Measurements from ENCODE around the gene PIAS4. TPM values are rescaled to one million over a fixed set of nuclear protein-coding genes. Genes with fewer than 3 reads are reported as not detected.

The PIAS4 gene
- total and polyA plus RNA-seq, 4 donors: 24.8 to 37.7 (median 29.7) TPM

- WGBS (ENCODE audit: insufficient coverage): 88% methylated on average over 3 of the region's 3 CpGs
- no peak overlapping the region for H3K4me3 ChIP-seq (ENCODE audit: low read depth, low read length)
- H3K27me3 ChIP-seq (ENCODE audit: control insufficient read depth, insufficient read depth, low read length): peaks cover 4% of the 10 kb centered on the region
- no peaks in the 10 kb centered on the region for H3K9me3 ChIP-seq (ENCODE audit: control insufficient read depth, insufficient read depth, low read length)
- no peaks in the 10 kb centered on the region for H3K36me3 ChIP-seq (ENCODE audit: control insufficient read depth, insufficient read depth, low read length)
- DNase-seq (ENCODE audit: low read depth in 4 of 6, low spot score in 6 of 6): no peak
- H3K4me1 ChIP-seq (ENCODE audit: control insufficient read depth, insufficient read depth, low read length): peaks cover 9% of the 10 kb centered on the region
- no peak overlapping the region for H3K27ac ChIP-seq (ENCODE audit: low read depth, low read length)
Observed at GRCh38 chr19:4071610-4072009, 64.1 kb downstream of the PIAS4 start.

DNA sequence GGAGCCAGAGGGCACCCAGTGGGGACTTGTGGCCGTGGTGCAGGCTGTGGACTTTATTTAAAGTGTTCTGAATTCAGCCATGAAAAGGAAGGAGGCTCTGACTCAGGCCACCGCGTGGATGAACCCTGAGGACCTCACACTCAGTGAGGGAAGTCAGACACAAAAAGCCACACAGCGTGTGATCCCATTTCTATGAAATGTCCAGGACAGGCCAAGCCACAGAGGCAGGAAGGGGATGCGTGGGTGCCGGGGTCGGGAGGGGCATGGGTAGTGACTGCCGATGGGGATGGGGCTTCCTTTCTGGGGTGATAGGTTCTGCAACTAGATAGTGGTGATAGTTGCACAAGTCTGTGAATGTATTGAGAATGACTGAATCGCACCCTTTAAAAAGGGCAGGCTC, 67.8 kb downstream of the PIAS4 start:
- Histone ChIP-seq H3K27me3 (ENCODE audit: control insufficient read depth, insufficient read depth, low read length) (no peaks in the 10 kb centered on the region), H3K9me3 (ENCODE audit: control insufficient read depth, insufficient read depth, low read length) (no peaks in the 10 kb centered on the region), H3K4me1 (ENCODE audit: control insufficient read depth, insufficient read depth, low read length) (peaks cover 16% of the 10 kb centered on the region), H3K27ac (ENCODE audit: low read depth, low read length) (no peak overlapping the region), H3K36me3 (ENCODE audit: control insufficient read depth, insufficient read depth, low read length) (no peaks in the 10 kb centered on the region), H3K4me3 (ENCODE audit: low read depth, low read length) (no peak overlapping the region)
- WGBS (ENCODE audit: insufficient coverage): 76% methylated on average over 9 of the region's 9 CpGs
- no peak for DNase-seq (ENCODE audit: low read depth in 4 of 6, low spot score in 6 of 6)

- Histone ChIP-seq H3K4me3 (ENCODE audit: low read depth, low read length) (no peak overlapping the region), H3K36me3 (ENCODE audit: control insufficient read depth, insufficient read depth, low read length) (peaks cover 2% of the 10 kb centered on the region), H3K27ac (ENCODE audit: low read depth, low read length) (no peak overlapping the region), H3K9me3 (ENCODE audit: control insufficient read depth, insufficient read depth, low read length) (no peaks in the 10 kb centered on the region), H3K4me1 (ENCODE audit: control insufficient read depth, insufficient read depth, low read length) (peaks cover 16% of the 10 kb centered on the region), H3K27me3 (ENCODE audit: control insufficient read depth, insufficient read depth, low read length) (no peaks in the 10 kb centered on the region)
- no peak for DNase-seq (ENCODE audit: low read depth in 4 of 6, low spot score in 6 of 6)
- WGBS (ENCODE audit: insufficient coverage): 68% methylated on average over 3 of the region's 3 CpGs
Observed at GRCh38 chr19:4077007-4077374, 69.5 kb downstream of the PIAS4 start.

DNA sequence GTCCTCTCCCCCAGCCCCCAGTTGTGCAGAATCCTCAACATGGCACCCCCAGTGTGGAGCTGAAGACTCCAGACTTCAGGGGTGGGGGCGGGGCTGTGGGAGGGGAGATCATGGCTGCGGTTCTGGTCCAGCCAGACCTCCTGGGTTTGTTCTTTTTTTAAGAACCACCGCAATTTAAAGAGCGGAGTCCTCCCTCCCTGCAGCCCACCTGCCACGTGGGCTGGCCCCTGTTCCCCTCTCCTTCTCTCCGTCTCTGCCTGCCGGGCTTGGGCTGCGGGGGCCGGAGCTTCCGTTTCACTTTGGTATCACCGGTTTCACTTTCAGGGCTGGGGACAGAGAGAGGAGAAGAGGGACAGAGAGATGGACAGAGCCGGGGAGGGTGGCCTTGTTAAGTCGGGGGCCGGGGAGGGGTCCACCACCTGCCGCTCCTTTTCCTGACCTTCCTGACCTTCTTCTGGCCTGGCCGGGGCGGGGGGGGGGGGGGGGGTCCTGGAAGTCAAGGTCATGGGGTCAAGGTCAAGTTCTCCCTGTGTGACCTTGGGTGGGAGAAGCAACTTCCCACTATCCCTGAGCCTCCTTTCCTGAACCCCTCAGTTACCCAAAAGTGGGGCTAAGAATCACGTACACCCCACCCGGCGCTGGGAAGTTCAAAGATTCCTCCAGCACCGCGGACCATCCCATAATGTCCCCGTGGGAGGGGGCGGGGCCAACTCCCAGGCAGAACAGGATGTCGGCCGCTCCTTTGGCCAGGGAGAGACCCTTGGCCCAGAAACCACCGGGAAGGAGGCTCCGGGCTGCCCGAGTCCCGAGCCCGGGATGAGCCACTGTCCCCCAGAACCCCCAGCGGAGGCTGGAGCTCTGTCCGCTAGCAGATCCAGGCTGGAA, 70.5 kb downstream of the PIAS4 start:
- Histone ChIP-seq H3K9me3 (ENCODE audit: control insufficient read depth, insufficient read depth, low read length) (no peaks in the 10 kb centered on the region), H3K4me3 (ENCODE audit: low read depth, low read length) (peak overlapping the region; percentile 32), H3K36me3 (ENCODE audit: control insufficient read depth, insufficient read depth, low read length) (peaks cover 2% of the 10 kb centered on the region), H3K27ac (ENCODE audit: low read depth, low read length) (peak overlapping the region; percentile 64), H3K27me3 (ENCODE audit: control insufficient read depth, insufficient read depth, low read length) (no peaks in the 10 kb centered on the region), H3K4me1 (ENCODE audit: control insufficient read depth, insufficient read depth, low read length) (peaks cover 16% of the 10 kb centered on the region)
- 12% methylated on average over 18 of the region's 33 CpGs for WGBS (ENCODE audit: insufficient coverage)
- DNase-seq (ENCODE audit: low read depth in 4 of 6, low spot score in 6 of 6): peak in 1 of 6 donors; percentile 48

DNA sequence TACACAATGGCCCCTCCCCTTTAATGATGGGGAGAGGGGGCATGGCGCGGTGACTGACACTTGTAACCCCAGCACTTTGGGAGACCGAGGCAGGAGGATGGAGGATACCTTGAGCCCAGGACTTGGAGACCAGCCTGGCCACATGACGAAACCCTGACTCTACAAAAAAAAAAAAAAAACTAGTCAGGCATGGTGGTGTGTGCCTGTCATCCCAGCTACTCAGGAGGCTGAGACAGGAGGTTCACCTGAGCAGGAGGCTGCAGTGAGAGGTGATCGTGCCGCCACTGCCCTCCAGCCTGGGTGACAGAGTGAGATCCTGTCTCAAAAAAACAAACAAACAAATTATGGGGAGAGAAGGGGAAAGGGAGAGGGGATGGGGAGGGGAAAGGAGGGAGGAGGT, 72.9 kb downstream of the PIAS4 start:
- Histone ChIP-seq H3K9me3 (ENCODE audit: control insufficient read depth, insufficient read depth, low read length) (no peaks in the 10 kb centered on the region), H3K27ac (ENCODE audit: low read depth, low read length) (no peak overlapping the region), H3K4me1 (ENCODE audit: control insufficient read depth, insufficient read depth, low read length) (peaks cover 24% of the 10 kb centered on the region), H3K36me3 (ENCODE audit: control insufficient read depth, insufficient read depth, low read length) (peaks cover 2% of the 10 kb centered on the region), H3K27me3 (ENCODE audit: control insufficient read depth, insufficient read depth, low read length) (no peaks in the 10 kb centered on the region), H3K4me3 (ENCODE audit: low read depth, low read length) (no peak overlapping the region)
- DNase-seq (ENCODE audit: low read depth in 4 of 6, low spot score in 6 of 6): no peak
- WGBS (ENCODE audit: insufficient coverage): 100% methylated on average over 1 of the region's 6 CpGs

GRCh38 chr19:4081441-4082129, 74.0 kb downstream of the PIAS4 start:
- 9% methylated on average over 1 of the region's 2 CpGs for WGBS (ENCODE audit: insufficient coverage)
- DNase-seq (ENCODE audit: low read depth in 4 of 6, low spot score in 6 of 6): no peak
- Histone ChIP-seq H3K27ac (ENCODE audit: low read depth, low read length) (no peak overlapping the region), H3K36me3 (ENCODE audit: control insufficient read depth, insufficient read depth, low read length) (peaks cover 2% of the 10 kb centered on the region), H3K9me3 (ENCODE audit: control insufficient read depth, insufficient read depth, low read length) (no peaks in the 10 kb centered on the region), H3K4me3 (ENCODE audit: low read depth, low read length) (no peak overlapping the region), H3K27me3 (ENCODE audit: control insufficient read depth, insufficient read depth, low read length) (no peaks in the 10 kb centered on the region), H3K4me1 (ENCODE audit: control insufficient read depth, insufficient read depth, low read length) (peaks cover 24% of the 10 kb centered on the region)

DNA sequence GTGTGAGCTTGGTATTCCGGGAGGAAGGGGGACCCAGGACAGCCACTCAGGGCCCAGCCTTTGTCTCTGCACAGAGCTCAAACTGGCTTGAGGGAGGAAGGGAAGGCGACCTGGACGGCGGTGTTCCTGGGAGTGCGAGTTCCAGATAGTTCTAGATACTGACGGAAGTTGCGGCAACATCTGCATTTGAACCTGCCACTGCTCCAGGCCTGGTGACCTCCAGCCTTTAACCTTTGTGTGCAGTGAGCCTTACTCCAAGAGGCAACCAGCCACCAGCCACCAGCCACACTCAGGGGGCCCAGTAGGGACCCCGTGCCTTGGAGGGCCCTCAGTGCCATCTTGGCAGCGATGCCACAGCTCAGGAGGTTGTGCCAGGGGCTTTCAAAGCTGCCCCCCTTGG, 74.6 kb downstream of the PIAS4 start:
- H3K27me3 ChIP-seq (ENCODE audit: control insufficient read depth, insufficient read depth, low read length): no peaks in the 10 kb centered on the region
- 70% methylated on average over 9 of the region's 9 CpGs for WGBS (ENCODE audit: insufficient coverage)
- no peak overlapping the region for H3K27ac ChIP-seq (ENCODE audit: low read depth, low read length)
- no peak for DNase-seq (ENCODE audit: low read depth in 4 of 6, low spot score in 6 of 6)
- no peak overlapping the region for H3K4me3 ChIP-seq (ENCODE audit: low read depth, low read length)
- H3K9me3 ChIP-seq (ENCODE audit: control insufficient read depth, insufficient read depth, low read length): no peaks in the 10 kb centered on the region
- peaks cover 24% of the 10 kb centered on the region for H3K4me1 ChIP-seq (ENCODE audit: control insufficient read depth, insufficient read depth, low read length)
- H3K36me3 ChIP-seq (ENCODE audit: control insufficient read depth, insufficient read depth, low read length): peaks cover 2% of the 10 kb centered on the region

GRCh38 chr19:4083677-4084546, 76.4 kb downstream of the PIAS4 start:
- peaks cover 8% of the 10 kb centered on the region for H3K4me1 ChIP-seq (ENCODE audit: control insufficient read depth, insufficient read depth, low read length)
- no peak overlapping the region for H3K4me3 ChIP-seq (ENCODE audit: low read depth, low read length)
- peaks cover 12% of the 10 kb centered on the region for H3K36me3 ChIP-seq (ENCODE audit: control insufficient read depth, insufficient read depth, low read length)
- H3K27me3 ChIP-seq (ENCODE audit: control insufficient read depth, insufficient read depth, low read length): no peaks in the 10 kb centered on the region
- no peak overlapping the region for H3K27ac ChIP-seq (ENCODE audit: low read depth, low read length)
- H3K9me3 ChIP-seq (ENCODE audit: control insufficient read depth, insufficient read depth, low read length): no peaks in the 10 kb centered on the region
- 77% methylated on average over 25 of the region's 28 CpGs for WGBS (ENCODE audit: insufficient coverage)
- DNase-seq (ENCODE audit: low read depth in 4 of 6, low spot score in 6 of 6): no peak

DNA sequence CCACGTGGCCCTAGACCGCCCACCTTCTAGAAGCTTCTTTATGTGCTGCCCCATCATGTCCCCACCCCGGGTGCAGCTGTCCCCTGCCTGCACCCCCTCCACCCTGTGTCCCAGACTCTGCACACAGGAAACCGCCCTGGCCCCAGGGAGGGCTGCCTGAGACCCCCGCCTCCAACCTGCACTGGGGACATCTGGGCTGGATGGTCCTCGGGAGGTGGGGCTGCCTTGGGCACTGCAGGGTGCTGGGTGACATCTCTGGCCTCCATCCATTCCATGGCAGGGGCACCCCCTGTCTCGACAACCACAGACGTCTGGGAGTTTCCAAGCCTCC, 77.0 kb downstream of the PIAS4 start:
- Histone ChIP-seq H3K27ac (ENCODE audit: low read depth, low read length) (no peak overlapping the region), H3K4me1 (ENCODE audit: control insufficient read depth, insufficient read depth, low read length) (peaks cover 8% of the 10 kb centered on the region), H3K36me3 (ENCODE audit: control insufficient read depth, insufficient read depth, low read length) (peaks cover 18% of the 10 kb centered on the region), H3K4me3 (ENCODE audit: low read depth, low read length) (no peak overlapping the region), H3K27me3 (ENCODE audit: control insufficient read depth, insufficient read depth, low read length) (no peaks in the 10 kb centered on the region), H3K9me3 (ENCODE audit: control insufficient read depth, insufficient read depth, low read length) (no peaks in the 10 kb centered on the region)
- no peak for DNase-seq (ENCODE audit: low read depth in 4 of 6, low spot score in 6 of 6)
- WGBS (ENCODE audit: insufficient coverage): 84% methylated on average over 4 of the region's 8 CpGs

Measured in spinal cord (tissue), 10 donors.